Hippocampal formation (tissue), 2 donors: ENCODE results near the gene CRIM1.

Source experiments
- DNase-seq, 2 donors: peaks; one replicate each; lab custom pipeline; 2025; lab: John Stamatoyannopoulos, UW

Gene CRIM1

GRCh38 chr2:36373149-36373926 lies 17.8 kb downstream of the CRIM1 start:
- no peak for DNase-seq

- DNase-seq = no peak
Measured at GRCh38 chr2:36374585-36374984, 19.0 kb downstream of the CRIM1 start.

- DNase-seq = no peak
Measured at GRCh38 chr2:36376319-36376765, 20.8 kb downstream of the CRIM1 start.

- DNase-seq = no peak
Measured at GRCh38 chr2:36376992-36377738, 21.6 kb downstream of the CRIM1 start.

- DNase-seq = no peak
Measured at GRCh38 chr2:36379710-36380448, 24.3 kb downstream of the CRIM1 start.

DNA sequence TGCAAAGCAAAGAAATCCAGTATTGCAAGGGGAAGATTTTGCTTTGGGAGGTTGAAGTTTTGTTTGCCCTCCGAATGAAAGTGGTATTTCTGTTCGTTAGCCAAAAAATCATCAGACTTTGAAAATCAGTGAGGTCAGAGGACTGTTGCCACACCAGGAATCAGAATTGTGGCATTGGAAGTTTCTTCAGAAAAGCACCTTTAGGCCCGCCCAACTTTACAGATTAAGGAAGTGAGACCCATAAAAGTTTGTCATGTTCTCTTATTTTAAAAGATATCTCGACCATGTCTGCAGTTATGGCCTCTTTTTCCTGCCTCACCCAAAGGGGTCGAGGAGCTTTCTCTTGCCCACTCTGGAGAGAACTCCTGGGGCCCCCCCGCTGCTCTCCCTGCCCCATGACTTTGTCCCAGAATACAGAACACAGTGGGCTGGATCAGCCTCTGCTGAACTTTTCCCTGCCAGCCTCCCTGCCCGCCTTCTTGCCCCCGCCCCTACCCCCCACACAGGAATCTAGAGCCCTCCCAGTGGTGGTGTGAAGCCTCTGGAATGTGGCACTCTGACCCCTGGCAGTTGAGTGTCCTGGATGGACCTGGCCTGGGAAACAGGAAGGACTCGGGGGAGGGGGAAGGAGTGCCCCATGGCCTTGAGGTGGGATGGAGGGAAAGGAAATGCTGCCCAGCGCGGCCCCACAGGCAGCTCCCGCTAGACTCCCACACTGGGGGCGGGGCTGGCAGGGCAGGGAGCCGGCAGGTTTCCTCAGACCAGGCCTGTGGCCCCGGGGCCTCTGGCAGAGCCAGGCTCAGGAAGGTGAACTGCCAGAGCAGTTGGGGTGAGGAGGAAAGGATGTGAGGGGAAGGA lies 25.3 kb downstream of the CRIM1 start:
- DNase-seq = no peak

GRCh38 chr2:36381993-36382392 lies 26.4 kb downstream of the CRIM1 start:
- DNase-seq = no peak

GRCh38 chr2:36382472-36382871 lies 26.9 kb downstream of the CRIM1 start:
- DNase-seq = no peak

DNA sequence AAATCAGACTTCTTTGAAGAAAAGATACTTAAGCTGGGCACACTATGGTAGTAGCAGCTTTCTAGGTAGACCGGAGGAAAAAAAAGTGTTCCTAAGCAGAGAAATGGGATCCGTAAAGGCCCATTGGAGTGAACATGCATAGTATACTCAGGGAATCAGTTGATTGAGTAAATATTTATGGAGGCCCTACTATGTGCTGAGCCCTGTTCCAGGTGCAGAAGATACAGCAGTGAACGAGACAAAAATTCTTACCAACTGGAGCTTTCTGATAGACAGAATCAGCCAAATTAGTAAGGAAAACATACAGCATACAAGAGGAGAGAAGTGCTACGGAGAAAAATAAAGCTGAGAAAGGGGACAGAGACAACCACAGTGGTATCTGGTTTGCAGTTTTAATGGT lies 28.1 kb downstream of the CRIM1 start:
- DNase-seq = no peak

- no peak for DNase-seq
Measured at GRCh38 chr2:36384454-36384853, 28.9 kb downstream of the CRIM1 start.

GRCh38 chr2:36385603-36386002 lies 30.0 kb downstream of the CRIM1 start:
- DNase-seq = no peak

DNA sequence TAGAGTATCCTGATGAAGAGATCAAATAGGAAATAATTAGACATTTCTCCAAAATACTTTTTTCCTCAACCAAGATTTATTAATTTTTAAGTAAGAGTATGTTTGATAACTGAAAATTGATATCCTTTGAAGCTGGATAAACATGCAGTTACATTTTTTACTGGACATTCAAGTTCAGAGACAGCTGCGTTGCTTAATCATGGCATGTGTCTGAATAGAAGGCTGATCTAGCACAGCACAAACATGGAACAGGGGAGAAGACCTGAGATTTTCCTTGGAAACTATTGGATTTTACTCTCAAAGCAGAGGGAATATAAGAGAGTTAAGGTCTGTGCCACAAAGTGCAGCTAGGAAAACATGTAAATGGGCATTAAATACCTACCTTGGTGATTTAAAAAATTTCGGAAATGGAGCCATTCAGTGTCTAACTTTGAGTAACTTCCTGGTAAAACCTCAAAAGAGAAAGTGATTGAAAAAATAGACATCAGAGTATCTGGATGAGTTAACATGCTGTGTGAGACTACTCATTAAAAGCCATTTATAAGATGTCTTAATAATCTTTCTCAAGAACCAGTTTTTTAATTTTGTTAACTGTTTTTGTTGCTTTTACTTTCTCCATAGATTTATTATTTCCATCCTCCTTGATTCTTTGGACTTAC lies 31.8 kb downstream of the CRIM1 start:
- DNase-seq = no peak

DNA sequence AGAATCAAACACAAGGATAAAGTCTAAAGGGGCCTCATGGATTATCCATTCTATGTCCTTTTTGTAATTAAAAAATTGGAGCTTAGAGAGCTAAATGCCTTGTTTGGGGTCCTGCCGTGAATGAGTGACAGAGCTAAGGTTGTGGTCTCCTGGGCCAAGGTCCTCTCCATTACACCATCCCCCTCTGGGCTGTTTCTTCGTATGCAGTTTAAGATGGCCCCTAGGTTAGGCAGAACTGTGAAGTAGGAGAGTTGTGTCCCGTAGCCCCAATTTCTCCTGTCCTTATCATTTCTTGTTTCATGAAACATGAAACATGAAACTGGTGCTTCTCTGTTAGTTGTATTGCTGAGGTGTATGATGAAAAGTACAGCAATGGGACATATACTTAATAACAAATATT lies 32.9 kb downstream of the CRIM1 start:
- DNase-seq = no peak

DNA sequence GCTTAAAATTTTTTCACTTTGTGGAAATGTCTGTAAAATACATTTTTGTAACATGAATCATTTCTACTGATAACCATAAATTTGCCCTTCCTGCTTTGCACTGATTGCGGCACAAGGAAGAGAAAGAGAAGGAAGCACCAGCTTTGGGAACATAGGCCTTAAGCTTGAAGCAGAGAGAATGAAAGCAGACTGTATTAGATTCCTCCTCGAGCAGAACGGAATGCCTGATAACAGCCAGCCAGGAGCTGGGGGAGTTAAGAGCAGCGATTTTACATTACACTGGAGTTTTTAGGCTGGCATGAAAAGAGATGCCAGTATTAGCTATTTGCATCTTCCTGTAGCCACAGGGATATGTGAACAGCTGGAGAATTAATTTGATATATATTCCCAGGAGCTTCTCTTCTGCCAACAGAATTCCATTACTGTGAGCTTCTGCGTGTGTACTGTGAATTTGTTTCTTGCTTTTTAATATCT lies 33.5 kb downstream of the CRIM1 start:
- no peak for DNase-seq

- no peak for DNase-seq
Measured at GRCh38 chr2:36389577-36389976, 34.0 kb downstream of the CRIM1 start.

- DNase-seq = no peak
Measured at GRCh38 chr2:36392571-36393255, 37.1 kb downstream of the CRIM1 start.

DNA sequence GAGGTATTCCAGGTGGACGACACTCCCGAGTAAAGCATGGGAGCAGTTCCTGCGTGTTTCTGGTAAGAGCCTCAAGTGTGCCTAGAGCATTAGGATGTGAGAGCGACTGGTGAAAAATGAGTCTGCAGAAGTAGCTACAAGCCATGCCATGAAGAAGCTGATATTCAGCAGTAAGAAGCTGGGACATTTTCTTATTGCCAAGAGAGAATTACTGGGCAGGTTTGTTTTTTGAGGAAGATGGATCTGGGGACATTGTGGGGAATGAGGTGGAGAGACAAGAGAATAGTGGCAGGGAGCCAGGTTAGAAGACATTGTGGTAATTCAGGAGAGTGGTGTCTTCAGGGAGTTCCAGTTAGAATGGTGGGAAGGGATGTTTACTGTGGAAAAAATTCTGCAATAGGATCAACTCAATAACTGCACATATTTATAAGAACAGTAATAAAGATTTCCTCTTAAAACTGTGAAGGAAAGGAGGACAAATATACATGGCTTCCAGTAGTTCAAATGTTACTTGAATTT lies 38.2 kb downstream of the CRIM1 start:
- DNase-seq = no peak

GRCh38 chr2:36394804-36395203 lies 39.2 kb downstream of the CRIM1 start:
- no peak for DNase-seq

- DNase-seq = no peak
Measured at GRCh38 chr2:36395866-36396265, 40.3 kb downstream of the CRIM1 start.

- no peak for DNase-seq
Measured at GRCh38 chr2:36396878-36397539, 41.4 kb downstream of the CRIM1 start.
